NB4 (cell line): ENCODE measurements around the gene PSENEN.

Source experiments
- CTCF ChIP-seq: IDR thresholded peaks from one replicate; pipeline ENCODE4 v1.5.1; 2012; ENCODE audit warnings: low read depth, low read length
- POLR2A ChIP-seq: IDR thresholded peaks from 2 replicates; pipeline ENCODE4 v1.6.1; 2011; ENCODE audit warnings: mild to moderate bottlenecking; ENCODE audit not compliant: insufficient read length; ENCODE audit errors: extremely low read depth
- TF ChIP-seq, protein P1 (sequence below): IDR thresholded peaks from 2 replicates; pipeline ENCODE4 v1.6.1; 2011; ENCODE audit warnings: low read depth, low read length

GRCh38 chr19:35775046-35775297, 29.5 kb downstream of the PSENEN start:
- TF ChIP-seq, protein P1, sequence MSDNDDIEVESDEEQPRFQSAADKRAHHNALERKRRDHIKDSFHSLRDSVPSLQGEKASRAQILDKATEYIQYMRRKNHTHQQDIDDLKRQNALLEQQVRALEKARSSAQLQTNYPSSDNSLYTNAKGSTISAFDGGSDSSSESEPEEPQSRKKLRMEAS = no peak
- TF ChIP-seq CTCF (no peak), POLR2A (no peak)
